ENCODE data around the gene NOS1AP.

The NOS1AP gene

DNA sequence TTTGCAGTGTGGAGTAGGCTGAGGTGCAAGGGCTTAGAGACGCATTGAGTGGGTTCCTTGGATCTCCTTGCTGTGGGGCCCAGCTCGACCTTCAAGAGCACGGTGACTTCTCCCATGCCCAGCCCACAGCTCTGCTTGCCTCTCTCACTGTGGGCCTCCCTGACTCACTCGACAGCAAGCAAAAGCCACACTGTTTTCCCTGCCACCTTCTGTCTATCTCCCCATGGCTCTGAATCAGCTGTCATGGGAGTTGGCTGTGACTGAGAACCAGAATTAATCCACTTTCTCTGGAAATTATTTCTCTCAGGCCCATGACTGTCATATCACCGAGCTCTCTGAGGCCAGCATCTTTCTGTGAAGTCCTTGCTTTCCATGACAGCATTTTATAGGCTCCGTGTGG is 140.7 kb downstream of the NOS1AP start:
- in situ Hi-C loops (cut with HindIII; ENCODE audit: low pct_ligation_motif_present, low sequenced_read_pairs) = no loop called here
- Histone ChIP-seq H3K27me3 (replicated peaks) (no peaks in the 10 kb centered on the region), H3K4me3 (ENCODE audit: low read depth, low read length) (no peak overlapping the region), H3K36me3 (replicated peaks) (no peaks in the 10 kb centered on the region), H3K27ac (no peak overlapping the region)
- no peak for DNase-seq
- TF ChIP-seq, protein P1, sequence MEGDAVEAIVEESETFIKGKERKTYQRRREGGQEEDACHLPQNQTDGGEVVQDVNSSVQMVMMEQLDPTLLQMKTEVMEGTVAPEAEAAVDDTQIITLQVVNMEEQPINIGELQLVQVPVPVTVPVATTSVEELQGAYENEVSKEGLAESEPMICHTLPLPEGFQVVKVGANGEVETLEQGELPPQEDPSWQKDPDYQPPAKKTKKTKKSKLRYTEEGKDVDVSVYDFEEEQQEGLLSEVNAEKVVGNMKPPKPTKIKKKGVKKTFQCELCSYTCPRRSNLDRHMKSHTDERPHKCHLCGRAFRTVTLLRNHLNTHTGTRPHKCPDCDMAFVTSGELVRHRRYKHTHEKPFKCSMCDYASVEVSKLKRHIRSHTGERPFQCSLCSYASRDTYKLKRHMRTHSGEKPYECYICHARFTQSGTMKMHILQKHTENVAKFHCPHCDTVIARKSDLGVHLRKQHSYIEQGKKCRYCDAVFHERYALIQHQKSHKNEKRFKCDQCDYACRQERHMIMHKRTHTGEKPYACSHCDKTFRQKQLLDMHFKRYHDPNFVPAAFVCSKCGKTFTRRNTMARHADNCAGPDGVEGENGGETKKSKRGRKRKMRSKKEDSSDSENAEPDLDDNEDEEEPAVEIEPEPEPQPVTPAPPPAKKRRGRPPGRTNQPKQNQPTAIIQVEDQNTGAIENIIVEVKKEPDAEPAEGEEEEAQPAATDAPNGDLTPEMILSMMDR (IDR thresholded peaks at IDR 0.05; ENCODE audit: low read depth, low read length, missing control alignments) = no peak

DNA sequence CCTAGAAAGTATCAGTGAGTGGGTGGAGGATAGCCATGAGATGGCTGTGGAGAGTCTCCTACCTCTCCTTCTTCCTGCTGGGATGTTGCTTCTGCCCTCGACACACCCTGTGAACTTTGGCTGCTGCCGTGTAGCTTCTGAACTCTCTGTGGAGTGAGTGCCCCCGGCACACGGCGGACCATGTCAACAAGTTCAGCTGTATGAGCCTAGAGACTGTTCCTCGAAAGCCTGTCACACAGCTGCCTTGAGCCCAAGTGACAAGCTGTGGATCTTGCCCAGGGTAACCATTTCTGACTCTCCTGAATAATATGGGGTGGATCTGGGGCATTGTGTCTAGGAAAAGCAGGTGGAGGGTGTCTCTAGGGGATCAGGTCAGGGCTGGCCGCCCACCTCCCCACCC is 143.2 kb downstream of the NOS1AP start:
- no peak overlapping the region for H3K27ac ChIP-seq
- H3K36me3 ChIP-seq (replicated peaks) = no peaks in the 10 kb centered on the region
- TF ChIP-seq, protein P1 (IDR thresholded peaks at IDR 0.05; ENCODE audit: low read depth, low read length, missing control alignments) = no peak
- H3K27me3 ChIP-seq (replicated peaks) = no peaks in the 10 kb centered on the region
- H3K4me3 ChIP-seq (ENCODE audit: low read depth, low read length) = no peak overlapping the region
- in situ Hi-C loops (cut with HindIII; ENCODE audit: low pct_ligation_motif_present, low sequenced_read_pairs) = no loop called here
- DNase-seq = no peak

DNA sequence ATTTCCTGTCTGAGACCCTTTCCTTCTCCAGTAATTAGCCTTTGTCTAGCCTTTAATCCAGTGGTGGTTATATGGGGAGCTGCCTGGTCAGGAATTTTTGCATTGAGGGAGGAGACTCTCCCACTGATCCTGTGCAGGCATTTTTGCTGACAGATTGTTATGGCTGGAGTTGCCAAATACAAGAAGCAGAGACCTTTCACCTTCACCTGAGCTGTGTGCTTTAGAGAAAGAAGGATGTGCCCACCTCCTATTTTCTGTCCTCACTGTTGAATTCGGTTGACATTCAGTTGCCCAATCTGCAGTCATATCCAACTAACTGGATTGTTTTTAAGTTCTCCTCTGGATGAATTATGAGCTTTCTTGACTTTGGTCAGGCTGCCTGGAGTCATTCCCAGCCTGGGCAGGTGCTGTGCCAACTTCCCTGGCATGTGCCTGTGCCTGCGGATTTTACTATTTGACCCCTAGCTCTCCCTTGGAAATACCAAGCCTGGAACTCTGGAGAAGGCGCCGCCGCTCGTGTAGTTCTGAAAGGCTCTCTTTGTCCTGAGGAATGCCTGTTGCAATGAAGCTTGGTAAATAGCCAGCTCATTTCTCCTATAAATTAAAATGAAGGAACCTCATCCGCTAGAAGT is 143.9 kb downstream of the NOS1AP start:
- Histone ChIP-seq H3K27ac (no peak overlapping the region), H3K27me3 (replicated peaks) (no peaks in the 10 kb centered on the region), H3K36me3 (replicated peaks) (no peaks in the 10 kb centered on the region), H3K4me3 (ENCODE audit: low read depth, low read length) (no peak overlapping the region)
- TF ChIP-seq, protein P1 (IDR thresholded peaks at IDR 0.05; ENCODE audit: low read depth, low read length, missing control alignments) = no peak
- no peak for DNase-seq
- in situ Hi-C loops (cut with HindIII; ENCODE audit: low pct_ligation_motif_present, low sequenced_read_pairs) = no loop called here

- no peak for DNase-seq
- H3K36me3 ChIP-seq (replicated peaks) = no peaks in the 10 kb centered on the region
- in situ Hi-C loops (cut with HindIII; ENCODE audit: low pct_ligation_motif_present, low sequenced_read_pairs) = no loop called here
- H3K4me3 ChIP-seq (ENCODE audit: low read depth, low read length) = no peak overlapping the region
- TF ChIP-seq, protein P1 (IDR thresholded peaks at IDR 0.05; ENCODE audit: low read depth, low read length, missing control alignments) = no peak
- no peaks in the 10 kb centered on the region for H3K27me3 ChIP-seq (replicated peaks)
- H3K27ac ChIP-seq = no peak overlapping the region
Measured at GRCh38 chr1:162214202-162214601, 144.7 kb downstream of the NOS1AP start.

GRCh38 chr1:162215902-162216301 is 146.4 kb downstream of the NOS1AP start:
- TF ChIP-seq, protein P1 (IDR thresholded peaks at IDR 0.05; ENCODE audit: low read depth, low read length, missing control alignments) = no peak
- in situ Hi-C loops (cut with HindIII; ENCODE audit: low pct_ligation_motif_present, low sequenced_read_pairs) = no loop called here
- Histone ChIP-seq H3K27ac (no peak overlapping the region), H3K4me3 (ENCODE audit: low read depth, low read length) (no peak overlapping the region), H3K36me3 (replicated peaks) (no peaks in the 10 kb centered on the region), H3K27me3 (replicated peaks) (no peaks in the 10 kb centered on the region)
- DNase-seq = no peak

- DNase-seq = no peak
- in situ Hi-C loops (cut with HindIII; ENCODE audit: low pct_ligation_motif_present, low sequenced_read_pairs) = no loop called here
- Histone ChIP-seq H3K4me3 (ENCODE audit: low read depth, low read length) (no peak overlapping the region), H3K27ac (no peak overlapping the region), H3K27me3 (replicated peaks) (no peaks in the 10 kb centered on the region), H3K36me3 (replicated peaks) (no peaks in the 10 kb centered on the region)
- TF ChIP-seq, protein P1 (IDR thresholded peaks at IDR 0.05; ENCODE audit: low read depth, low read length, missing control alignments) = no peak
Measured at GRCh38 chr1:162216604-162217003, 147.1 kb downstream of the NOS1AP start.
